GM12891 (cell line): ENCODE results near the gene ZNF280B.

ENCODE experiments used
- POLR2A ChIP-seq: IDR thresholded peaks from 2 replicates; pipeline ENCODE4 v1.6.1; 2011; ENCODE audit warnings: low read depth, low read length, control low read depth
- POLR2AphosphoS5 ChIP-seq: IDR thresholded peaks from 2 replicates; pipeline ENCODE4 v1.6.1; 2011; ENCODE audit warnings: low read depth, low read length, control low read depth
- POU2F2 ChIP-seq: IDR thresholded peaks from 2 replicates; pipeline ENCODE4 v1.6.1; 2011; ENCODE audit warnings: low read depth, mild to moderate bottlenecking, control low read depth, low read length, moderate library complexity
- SPI1 ChIP-seq: IDR thresholded peaks from 2 replicates; pipeline ENCODE4 v1.6.1; 2011; ENCODE audit warnings: low read depth, low read length, control low read depth
- TAF1 ChIP-seq: IDR thresholded peaks from 2 replicates; pipeline ENCODE4 v1.6.1; 2011; ENCODE audit warnings: low read depth, low read length, control low read depth

DNA sequence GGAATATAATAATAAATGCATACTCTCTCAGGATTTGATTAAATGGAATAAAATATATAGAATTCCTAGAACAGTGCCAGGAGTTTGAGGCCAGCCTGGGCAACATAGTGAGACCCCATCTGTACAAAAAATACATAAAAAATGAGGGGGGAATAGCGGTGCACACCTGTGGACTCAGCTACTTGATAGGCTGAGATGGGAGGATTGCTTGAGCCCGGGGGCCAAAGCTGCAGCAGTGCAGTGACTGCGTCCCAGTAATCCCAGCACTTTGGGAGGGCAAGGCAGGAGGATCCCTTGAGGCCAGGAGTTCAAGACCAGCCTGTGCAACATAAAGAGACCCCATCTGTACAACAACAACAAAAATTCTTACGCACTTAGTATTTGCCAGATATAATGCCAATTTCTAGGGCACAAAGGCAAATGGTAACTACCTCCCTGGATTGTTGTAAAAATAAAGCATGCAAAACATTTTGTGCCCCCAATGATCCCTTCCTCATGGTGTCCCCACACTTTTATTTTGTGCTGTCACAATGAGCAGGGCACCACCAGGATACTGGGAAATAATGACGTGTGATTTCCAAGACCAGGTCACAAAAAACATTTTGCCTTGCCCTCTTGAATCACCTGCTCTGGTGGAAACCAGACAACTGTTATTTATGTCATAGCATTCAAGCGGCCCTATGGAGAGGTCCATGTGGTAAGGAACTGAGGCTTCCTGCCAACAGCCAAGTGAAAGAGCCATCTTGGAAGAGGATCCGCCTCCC, 29.9 kb upstream of the ZNF280B start:
- TF ChIP-seq POLR2A: no peak
- TF ChIP-seq SPI1: no peak
- no peak for TF ChIP-seq POLR2AphosphoS5
- TF ChIP-seq TAF1: no peak
- TF ChIP-seq POU2F2: no peak
